Stomach (tissue), 9 donors: ENCODE data around the gene C22orf39. TPM values are rescaled to one million over a fixed set of nuclear protein-coding genes. Genes with fewer than 3 reads are reported as not detected.

ENCODE experiments used
- DNase-seq, 2 donors: peaks; one replicate each; pipeline versions ENCODE4 v3.0.0 to v3.0.0-alpha.2; 2013 to 2019
- H3K27ac ChIP-seq, 5 donors: fragments of 200-600 bp in 4 of 5; sonication (generic) in 4 of 5; one replicate each; pipeline ENCODE4 v1.5.1; 2013 to 2019; ENCODE audit warnings: mild to moderate bottlenecking in 1 of 5, moderate library complexity in 1 of 5
- H3K27me3 ChIP-seq, 3 donors: fragments of 200-600 bp; sonication (generic); one replicate each; pipeline ENCODE4 v1.5.1; 2017 to 2019; ENCODE audit warnings: mixed run types in 1 of 3
- H3K36me3 ChIP-seq, 4 donors: fragments of 200-600 bp; sonication (generic); 1 replicate in 3 of 4; 2 replicates in 1 of 4; pipeline ENCODE4 v1.5.1; 2016 to 2019
- H3K4me1 ChIP-seq, 4 donors: fragments of 200-600 bp; sonication (generic); one replicate each; pipeline ENCODE4 v1.5.1; 2016 to 2019
- H3K4me3 ChIP-seq, 4 donors: fragments of 200-600 bp; sonication (generic) in 3 of 4; one replicate each; pipeline ENCODE4 v1.5.1; 2016 to 2019; ENCODE audit warnings: mild to moderate bottlenecking in 1 of 4
- H3K9me3 ChIP-seq, 4 donors: fragments of 200-600 bp; sonication (generic); one replicate each; pipeline ENCODE4 v1.5.1; 2016 to 2019
- EP300 ChIP-seq: sonication (generic); formaldehyde crosslinking; IDR thresholded peaks from one replicate; pipeline ENCODE4 v1.6.1; 2017; ENCODE audit warnings: antibody characterized with exemption
- POLR2A ChIP-seq, 4 donors: fragments of 450-650 bp; IDR thresholded peaks; one replicate each; pipeline ENCODE4 v1.6.1; 2016; ENCODE audit warnings: antibody characterized with exemption in 4 of 4, control low read depth in 2 of 4, mild to moderate bottlenecking in 1 of 4, moderate library complexity in 1 of 4
- POLR2AphosphoS5 ChIP-seq, 3 donors: sonication (generic); formaldehyde crosslinking; IDR thresholded peaks; one replicate each; pipeline ENCODE4 v1.6.1; 2016; ENCODE audit warnings: antibody characterized with exemption in 3 of 3
- WGBS, 5 donors: extraction: QIAGEN DNeasy Blood & Tissue Kit in 3 of 5; methylation state at CpG; one replicate each; pipeline versions ENCODE4 v1.1.5 to v1.1.7; 2013 to 2018; 5-methylcytosine and 5-hydroxymethylcytosine counted together
- intact Hi-C: fragments of 100-400 bp; cut with DNase I; formaldehyde crosslinking; loops from one replicate; pipeline ENCODE4 v1.15.1; 2023; ENCODE audit warnings: low total_unique reads
- polyA plus RNA-seq, 3 donors: library from polyadenylated mRNA; stranded (reverse); fragments of 200-250 nt; gene quantifications; one replicate each; pipeline ENCODE4 v1.2.3, GENCODE V29; 2013
- total RNA-seq, 5 donors: library from RNA; depleted of rRNA; stranded (reverse); fragments of >200 nt; gene quantifications; one replicate each; pipeline versions ENCODE4 v1.1.0 to v1.2.3, GENCODE V29; 2014 to 2016
- TF ChIP-seq, protein P1 (sequence below), 7 experiments: fragments of 450-650 bp in 4 of 7; fragments of 200-600 bp in 3 of 7; sonication (generic) in 3 of 7; IDR thresholded peaks; one replicate each; pipeline ENCODE4 v1.5.1; 2016 to 2019; ENCODE audit warnings: antibody characterized with exemption in 7 of 7, control low read depth in 2 of 7, mild to moderate bottlenecking in 1 of 7
- donor health status: healthy with polysubstance abuse.
- donor health status: Bipolar disorder and iron deficiency.
- donor health status: healthy.

C22orf39 gene
- total and polyA plus RNA-seq, 8 donors = 23.6 to 124 (median 41.5) TPM

DNA sequence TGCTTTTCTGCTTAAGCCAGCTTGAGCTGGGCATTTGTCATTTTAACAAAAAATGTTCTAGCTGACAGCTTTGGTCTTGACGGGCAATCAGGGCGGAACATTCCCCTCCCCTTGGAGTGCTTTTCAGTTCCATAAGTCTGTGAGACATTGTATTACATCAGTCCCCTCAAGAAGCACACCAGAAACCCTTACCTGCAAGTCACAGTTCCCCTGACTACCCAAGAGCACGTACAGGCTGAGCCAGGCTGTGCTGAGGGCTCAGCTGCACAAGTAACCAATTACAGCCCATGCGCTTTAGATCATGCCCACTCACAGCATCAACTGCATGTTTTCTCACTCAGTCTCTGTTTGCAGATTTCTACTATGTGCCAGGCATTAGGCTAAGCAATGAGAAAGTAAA, 35.0 kb downstream of the C22orf39 start:
- intact Hi-C loops = no loop called here
- Histone ChIP-seq H3K9me3 (no peaks in the 10 kb centered on the region), H3K4me3 (no peak overlapping the region), H3K36me3 (peaks cover 22 to 37% (median 35%) of the 10 kb centered on the region in 4 donors), H3K27me3 (no peaks in the 10 kb centered on the region), H3K27ac (no peak overlapping the region), H3K4me1 (peaks cover 0 to 25% (median 15%) of the 10 kb centered on the region in 4 donors)
- no peak for TF ChIP-seq POLR2AphosphoS5 (IDR thresholded peaks at IDR 0.05)
- no peak for TF ChIP-seq POLR2A (IDR thresholded peaks at IDR 0.05)
- TF ChIP-seq EP300 = no peak
- TF ChIP-seq, protein P1, sequence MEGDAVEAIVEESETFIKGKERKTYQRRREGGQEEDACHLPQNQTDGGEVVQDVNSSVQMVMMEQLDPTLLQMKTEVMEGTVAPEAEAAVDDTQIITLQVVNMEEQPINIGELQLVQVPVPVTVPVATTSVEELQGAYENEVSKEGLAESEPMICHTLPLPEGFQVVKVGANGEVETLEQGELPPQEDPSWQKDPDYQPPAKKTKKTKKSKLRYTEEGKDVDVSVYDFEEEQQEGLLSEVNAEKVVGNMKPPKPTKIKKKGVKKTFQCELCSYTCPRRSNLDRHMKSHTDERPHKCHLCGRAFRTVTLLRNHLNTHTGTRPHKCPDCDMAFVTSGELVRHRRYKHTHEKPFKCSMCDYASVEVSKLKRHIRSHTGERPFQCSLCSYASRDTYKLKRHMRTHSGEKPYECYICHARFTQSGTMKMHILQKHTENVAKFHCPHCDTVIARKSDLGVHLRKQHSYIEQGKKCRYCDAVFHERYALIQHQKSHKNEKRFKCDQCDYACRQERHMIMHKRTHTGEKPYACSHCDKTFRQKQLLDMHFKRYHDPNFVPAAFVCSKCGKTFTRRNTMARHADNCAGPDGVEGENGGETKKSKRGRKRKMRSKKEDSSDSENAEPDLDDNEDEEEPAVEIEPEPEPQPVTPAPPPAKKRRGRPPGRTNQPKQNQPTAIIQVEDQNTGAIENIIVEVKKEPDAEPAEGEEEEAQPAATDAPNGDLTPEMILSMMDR (IDR thresholded peaks at IDR 0.05) = no peak
- WGBS, 5 donors = 80 to 92% (median 83%) methylated on average over 4 of the region's 4 CpGs
- DNase-seq = no peak

DNA sequence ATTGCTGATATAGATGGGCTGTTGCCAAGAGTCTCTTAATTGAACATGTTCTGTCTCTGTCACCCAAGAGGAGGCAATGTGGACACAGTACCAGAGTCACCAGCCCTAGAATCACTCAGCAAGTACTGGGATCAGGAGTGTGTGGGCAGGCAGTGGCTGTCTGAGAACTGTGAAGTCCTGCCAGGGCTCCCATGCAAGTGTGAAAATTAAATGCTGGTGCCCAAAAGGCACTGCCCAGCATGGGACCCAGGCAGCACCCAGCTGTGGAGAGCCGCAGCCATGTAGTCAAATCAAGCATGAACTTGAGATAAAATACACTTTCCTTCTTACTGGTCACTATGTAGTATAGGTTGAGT, 35.8 kb downstream of the C22orf39 start:
- no peaks in the 10 kb centered on the region for H3K9me3 ChIP-seq
- H3K4me3 ChIP-seq = no peak overlapping the region
- TF ChIP-seq, protein P1 (IDR thresholded peaks at IDR 0.05) = no peak
- TF ChIP-seq POLR2A (IDR thresholded peaks at IDR 0.05) (no peak), POLR2AphosphoS5 (IDR thresholded peaks at IDR 0.05) (no peak)
- H3K27ac ChIP-seq = no peak overlapping the region
- 86 to 100% (median 100%) methylated on average over 1 of the region's 1 CpG for WGBS, 5 donors
- intact Hi-C loops = no loop called here
- peaks cover 0 to 25% (median 15%) of the 10 kb centered on the region in 4 donors for H3K4me1 ChIP-seq
- no peaks in the 10 kb centered on the region for H3K27me3 ChIP-seq
- DNase-seq = no peak
- peaks cover 24 to 45% (median 43%) of the 10 kb centered on the region in 4 donors for H3K36me3 ChIP-seq

DNA sequence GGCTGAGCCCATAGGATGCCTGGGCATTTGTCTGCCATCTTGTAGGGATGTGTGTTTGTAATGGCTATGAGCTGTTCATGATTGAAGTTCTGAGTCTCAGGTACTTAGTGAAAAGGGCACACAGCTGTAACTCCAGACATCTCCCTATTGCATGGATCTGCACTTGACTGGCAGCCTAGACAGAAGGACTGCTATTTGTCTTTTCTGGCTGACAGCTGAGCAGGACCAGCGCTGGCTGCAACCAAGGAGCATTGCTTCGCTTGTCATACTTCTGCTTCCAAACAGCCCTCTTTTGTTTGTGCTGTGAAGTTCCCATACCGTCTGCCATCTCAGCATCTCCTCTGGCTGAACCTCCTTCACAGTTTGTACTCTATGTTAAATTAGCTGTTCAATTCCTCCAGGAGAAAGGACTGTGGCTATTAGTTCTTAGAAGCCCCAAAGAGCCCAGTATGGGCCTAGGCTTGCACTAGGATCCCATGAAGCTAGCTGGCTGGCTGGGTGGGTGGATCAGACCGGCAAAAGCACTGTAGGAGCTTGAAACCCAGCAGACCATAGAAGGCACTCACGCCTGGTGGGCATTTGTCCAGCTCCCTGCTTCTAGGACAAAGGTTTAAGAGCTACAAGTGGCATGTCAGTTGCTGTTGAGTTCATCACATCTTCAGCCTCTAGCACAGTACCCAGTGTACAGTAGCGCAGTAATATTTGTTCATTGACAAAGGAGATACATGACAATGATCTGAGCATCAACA, 36.4 kb downstream of the C22orf39 start:
- Histone ChIP-seq H3K4me3 (no peak overlapping the region), H3K27ac (no peak overlapping the region), H3K36me3 (peaks cover 28 to 51% (median 49%) of the 10 kb centered on the region in 4 donors), H3K27me3 (no peaks in the 10 kb centered on the region), H3K9me3 (no peaks in the 10 kb centered on the region), H3K4me1 (peaks cover 0 to 25% (median 15%) of the 10 kb centered on the region in 4 donors)
- no peak for TF ChIP-seq POLR2A (IDR thresholded peaks at IDR 0.05)
- TF ChIP-seq POLR2AphosphoS5 (IDR thresholded peaks at IDR 0.05) = no peak
- TF ChIP-seq, protein P1 (IDR thresholded peaks at IDR 0.05) = no peak
- TF ChIP-seq EP300 = no peak
- DNase-seq = no peak
- intact Hi-C loops = no loop called here
- WGBS, 5 donors = 92 to 95% (median 92%) methylated on average over 6 of the region's 6 CpGs

DNA sequence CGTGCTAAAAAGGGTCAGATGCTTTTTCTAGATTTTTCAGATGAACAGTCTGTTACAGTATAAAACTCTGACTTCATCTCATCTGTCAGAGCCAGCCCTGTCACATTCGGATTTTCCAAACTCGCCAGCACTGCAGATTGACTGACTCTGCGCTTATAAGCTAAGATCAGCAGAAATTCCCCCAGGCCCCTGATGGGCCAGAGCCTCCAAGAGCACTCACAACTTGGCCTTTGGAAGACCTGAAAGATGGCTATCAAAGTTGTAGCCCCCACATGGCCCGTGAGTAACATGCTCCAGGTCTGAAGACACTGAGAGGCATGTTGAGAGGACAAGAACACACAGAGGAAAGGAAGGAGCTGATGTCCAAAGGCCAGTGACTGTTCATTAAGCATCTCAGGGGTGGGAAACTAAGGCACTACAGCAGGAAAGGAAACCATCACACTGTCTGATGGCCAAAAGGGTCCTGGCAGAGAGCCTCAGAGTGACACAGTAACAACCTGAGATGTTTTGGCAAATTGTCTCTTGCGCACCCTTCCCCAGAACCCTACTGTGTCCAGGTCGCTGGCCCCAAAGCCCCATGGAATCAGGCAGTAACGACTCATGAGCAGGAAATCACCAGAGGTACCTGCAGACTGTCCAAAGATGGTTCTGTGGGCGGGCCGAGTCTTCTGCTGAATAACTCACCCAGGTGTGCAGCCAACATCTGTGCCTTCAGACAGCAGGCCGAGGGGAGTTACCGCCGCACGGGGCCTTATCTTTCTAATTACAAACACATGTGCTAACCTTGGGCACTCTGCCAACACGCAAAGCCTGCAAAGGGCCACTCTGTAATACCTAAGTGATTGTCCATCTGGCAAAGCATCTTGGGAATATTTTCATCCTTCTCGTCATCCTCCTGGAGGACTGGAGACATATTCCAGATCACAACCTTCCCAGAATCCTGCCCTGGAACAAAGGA, 39.6 kb downstream of the C22orf39 start:
- H3K4me3 ChIP-seq = no peak overlapping the region
- 57 to 71% (median 65%) methylated on average over 16 of the region's 16 CpGs for WGBS, 5 donors
- H3K36me3 ChIP-seq = peaks cover 39 to 72% (median 71%) of the 10 kb centered on the region in 4 donors
- intact Hi-C loops = no loop called here
- H3K27me3 ChIP-seq = no peaks in the 10 kb centered on the region
- DNase-seq = peak; percentile 73 to 83
- TF ChIP-seq, protein P1 (IDR thresholded peaks at IDR 0.05) = no peak
- no peak for TF ChIP-seq POLR2AphosphoS5 (IDR thresholded peaks at IDR 0.05)
- no peak for TF ChIP-seq POLR2A (IDR thresholded peaks at IDR 0.05)
- H3K9me3 ChIP-seq = no peaks in the 10 kb centered on the region
- no peak overlapping the region for H3K27ac ChIP-seq
- peaks cover 0 to 22% (median 13%) of the 10 kb centered on the region in 4 donors for H3K4me1 ChIP-seq
